ENCODE results near the gene MISP3. TPM values are rescaled to one million over a fixed set of nuclear protein-coding genes. Genes with fewer than 3 reads are reported as not detected.
A peak's percentile ranks its signal among the peaks of the same experiment; 100 is the strongest.

Gene MISP3
- total and polyA plus RNA-seq, 9 of the 15 experiments (the other 6 are each of a cell fraction or from before 2014, with no cell fraction given), result 0.25 to 5.6 (median 1.6) TPM

- Histone ChIP-seq H3K4me2 (ENCODE audit: insufficient read depth, low read length) (no peak overlapping the region), H3K79me2 (ENCODE audit: control insufficient read depth, insufficient read depth, low read length) (no peaks in the 10 kb centered on the region), H3K36me3 (ENCODE audit: control insufficient read depth, insufficient read depth, low read length) (peaks cover 23% of the 10 kb centered on the region; the same call in 2 of the 3 replicates), H3K9ac (ENCODE audit: insufficient read depth in 1 of 2, low read depth in 2 of 2, low read length in 2 of 2) (no peak overlapping the region), H3K9me1 (ENCODE audit: control insufficient read depth, insufficient read depth, low read length) (no peaks in the 10 kb centered on the region), H3K27ac (ENCODE audit: extremely low read depth, low read depth, low read length) (no peak overlapping the region), H3K4me3 (no peak overlapping the region), H4K20me1 (replicated peaks; ENCODE audit: control insufficient read depth, insufficient read depth, low read length) (no peaks in the 10 kb centered on the region), H3K9me3 (replicated peaks; ENCODE audit: control insufficient read depth, insufficient read depth, low read depth, low read length) (peaks cover 4% of the 10 kb centered on the region), H3K4me1 (replicated peaks in 1 of 2; ENCODE audit: control insufficient read depth in 2 of 2, insufficient read depth in 2 of 2, low read length in 2 of 2) (peaks cover 0 to 44% of the 10 kb centered on the region in 2 experiments; a peak in 4 of 5 replicates), H2AFZ (ENCODE audit: low read depth, low read length) (no peak overlapping the region), H3K27me3 (ENCODE audit: control insufficient read depth in 2 of 2, insufficient read depth in 2 of 2, low read length in 2 of 2) (no peaks in the 10 kb centered on the region)
- DNase-seq (ENCODE audit: extremely low read depth in 1 of 4, low spot score in 3 of 4), result peak in 3 of 4 experiments; percentile 6 to 9 (median 7)
- no TSS peak for BruUV-seq (replicated peaks)
- TF ChIP-seq ZNF253 (CRISPR knock-in tag; conservative IDR thresholded peaks at IDR 0.05), result no peak
- peak; percentile 10 to 19 (median 18); a peak in 2 of 6 replicates for TF ChIP-seq CTCF (IDR thresholded peaks at IDR 0.05 in 2 of 3, conservative IDR thresholded peaks at IDR 0.05 in 1 of 3; ENCODE audit: insufficient read depth in 2 of 3, low read depth in 1 of 3, low read length in 3 of 3)
- TF ChIP-seq RAD21 (CRISPR knock-in tag; conservative IDR thresholded peaks at IDR 0.05 in 1 of 2, IDR thresholded peaks at IDR 0.05 in 1 of 2), result peak in 1 of 2 experiments; percentile 23; a peak in 1 of 4 replicates
- TF ChIP-seq CBX3 (IDR thresholded peaks at IDR 0.05; ENCODE audit: borderline replicate concordance in 1 of 2, low read length in 2 of 2), result peak in 1 of 2 experiments; percentile 60; a peak in 1 of 3 replicates
- no peak for TF ChIP-seq ZNF436 (CRISPR knock-in tag; IDR thresholded peaks at IDR 0.05)
- peak; percentile 99 for TF ChIP-seq ZNF12 (CRISPR knock-in tag; IDR thresholded peaks at IDR 0.05)
- CTCF ChIA-PET (ENCODE audit: low intra/inter-chr PET ratio), result no interaction called here
- WGBS (ENCODE audit: insufficient coverage, low coverage, missing lambda C conversion rate), result 44% methylated on average over 3 of the region's 3 CpGs
- in situ Hi-C loops (cut with MboI), result loop anchor here (25.0 kb wide), 1 partner anchor 466 kb away; no protein-coding TSS in a partner anchor
- no peak for FAIRE-seq
- peak; percentile 9; the same call in 1 of the 3 replicates for ATAC-seq
- intact Hi-C loops (cut with micrococcal nuclease), result no loop called here
- POLR2A ChIA-PET, result interaction anchor here (0.6 to 1.1 kb wide), 3 partner anchors 10 to 125 kb away, joined by 3 to 4 read pairs (median 3); no protein-coding TSS in a partner anchor
Observed at GRCh38 chr19:14053032-14053431, 19.6 kb upstream of the MISP3 start.
